CD14-positive monocyte (primary cell): Measurements from ENCODE around the gene METTL15. TPM values are rescaled to one million over a fixed set of nuclear protein-coding genes. Genes with fewer than 3 reads are reported as not detected.

ENCODE experiments used
- DNase-seq, 3 donors: peaks; one replicate each; pipeline ENCODE4 v3.0.0-alpha.2; 2011 to 2022
- H2AFZ ChIP-seq: 2 replicates; pipeline ENCODE4 v1.6.0; 2012; ENCODE audit warnings: mild to moderate bottlenecking, low read depth, low read length, inconsistent platforms; ENCODE audit not compliant: insufficient read depth, poor library complexity, severe bottlenecking
- H3K27ac ChIP-seq, 2 donors: 1 replicate in 1 of 2; 2 replicates in 1 of 2; pipeline ENCODE4 v1.5.1; 2012 to 2013; ENCODE audit warnings: low read length in 2 of 2, control low read depth in 1 of 2, inconsistent platforms in 1 of 2, low read depth in 1 of 2, mild to moderate bottlenecking in 1 of 2
- H3K27me3 ChIP-seq, 2 donors: one replicate each; pipeline versions ENCODE4 v1.6.0 to v1.6.1; 2011 to 2013; ENCODE audit warnings: low read length in 2 of 2; ENCODE audit not compliant: control insufficient read depth in 2 of 2, insufficient read depth in 2 of 2
- H3K36me3 ChIP-seq, 2 donors: replicated peaks in 1 of 2; 1 replicate in 1 of 2; 2 replicates in 1 of 2; pipeline versions ENCODE4 v1.5.1 to v1.6.1; 2012 to 2013; ENCODE audit warnings: low read length in 2 of 2, control low read depth in 1 of 2, inconsistent platforms in 1 of 2, mild to moderate bottlenecking in 1 of 2; ENCODE audit not compliant: insufficient read depth in 2 of 2, control insufficient read depth in 1 of 2
- H3K4me1 ChIP-seq, 2 donors: 1 replicate in 1 of 2; 2 replicates in 1 of 2; pipeline versions ENCODE4 v1.5.1 to v1.6.1; 2012 to 2013; ENCODE audit warnings: low read length in 2 of 2, control low read depth in 1 of 2, inconsistent platforms in 1 of 2, mild to moderate bottlenecking in 1 of 2, moderate library complexity in 1 of 2; ENCODE audit not compliant: insufficient read depth in 2 of 2, control insufficient read depth in 1 of 2
- H3K4me2 ChIP-seq: replicated peaks from 2 replicates; pipeline ENCODE3; 2012; ENCODE audit warnings: low read length, moderate library complexity, mild to moderate bottlenecking; ENCODE audit not compliant: poor library complexity, severe bottlenecking; ENCODE audit errors: extremely low read depth
- H3K4me3 ChIP-seq, 3 experiments: fragments of 200-600 bp in 1 of 3; sonication (generic) in 1 of 3; replicated peaks in 1 of 3; 1 replicate in 2 of 3; 2 replicates in 1 of 3; pipeline ENCODE4 v1.5.1; 2011 to 2013; ENCODE audit warnings: low read length in 3 of 3, mild to moderate bottlenecking in 3 of 3, control low read depth in 2 of 3, low read depth in 2 of 3, inconsistent platforms in 1 of 3, moderate library complexity in 1 of 3
- H3K79me2 ChIP-seq: 2 replicates; pipeline ENCODE4 v1.6.0; 2012; ENCODE audit warnings: mild to moderate bottlenecking, control low read depth, inconsistent platforms, low read length, moderate library complexity; ENCODE audit not compliant: insufficient read depth
- H3K9ac ChIP-seq: 2 replicates; pipeline ENCODE4 v1.6.0; 2017; ENCODE audit warnings: low read length, mild to moderate bottlenecking; ENCODE audit not compliant: insufficient read depth, poor library complexity, severe bottlenecking
- H3K9me3 ChIP-seq, 2 donors: replicated peaks in 1 of 2; 1 replicate in 1 of 2; 2 replicates in 1 of 2; pipeline versions ENCODE4 v1.5.1 to v1.6.1; 2012 to 2013; ENCODE audit warnings: low read length in 2 of 2, control low read depth in 1 of 2; ENCODE audit not compliant: control insufficient read depth in 1 of 2, insufficient read depth in 1 of 2
- H4K20me1 ChIP-seq: 2 replicates; pipeline ENCODE4 v1.6.0; 2012; ENCODE audit warnings: mild to moderate bottlenecking, low read length, control low read depth, moderate library complexity; ENCODE audit not compliant: insufficient read depth
- H3K27ac Mint-ChIP-seq, 7 donors: one replicate each; pipeline ENCODE4 v1.8.0; 2020; ENCODE audit warnings: mild to moderate bottlenecking in 7 of 7, mixed read lengths in 7 of 7, moderate library complexity in 6 of 7, inconsistent platforms in 2 of 7
- H3K27me3 Mint-ChIP-seq, 3 donors: one replicate each; pipeline ENCODE4 v1.8.0; 2021 to 2022; ENCODE audit warnings: low read depth in 3 of 3, mild to moderate bottlenecking in 3 of 3, mixed read lengths in 3 of 3, moderate library complexity in 3 of 3, inconsistent platforms in 1 of 3
- H3K36me3 Mint-ChIP-seq, 2 donors: one replicate each; pipeline ENCODE4 v1.8.0; 2020; ENCODE audit warnings: mixed read lengths in 2 of 2, inconsistent platforms in 1 of 2, mild to moderate bottlenecking in 1 of 2
- H3K4me1 Mint-ChIP-seq: one replicate; pipeline ENCODE4 v1.8.0; 2020; ENCODE audit warnings: mild to moderate bottlenecking, mixed read lengths
- H3K4me3 Mint-ChIP-seq, 2 donors: one replicate each; pipeline ENCODE4 v1.8.0; 2020; ENCODE audit warnings: mild to moderate bottlenecking in 2 of 2, mixed read lengths in 2 of 2, moderate library complexity in 1 of 2
- H3K9me3 Mint-ChIP-seq, 7 donors: one replicate each; pipeline ENCODE4 v1.8.0; 2020 to 2022; ENCODE audit warnings: mixed read lengths in 7 of 7, mild to moderate bottlenecking in 6 of 7, moderate library complexity in 6 of 7, inconsistent platforms in 2 of 7
- CTCF ChIP-seq: fragments of 200-600 bp; IDR thresholded peaks from one replicate; pipeline ENCODE4 v1.8.0; 2022; ENCODE audit warnings: antibody characterized with exemption, mild to moderate bottlenecking
- WGBS: methylation state at CpG from one replicate; pipeline ENCODE4 v1.1.5; 2013; ENCODE audit warnings: missing lambda C conversion rate; ENCODE audit not compliant: insufficient coverage; 5-methylcytosine and 5-hydroxymethylcytosine counted together
- intact Hi-C, 2 donors: fragments of 100-400 bp; cut with micrococcal nuclease; formaldehyde crosslinking; loops; one replicate each; pipeline versions ENCODE4 v1.15.0 to v1.15.1; 2023
- polyA plus RNA-seq, 3 donors: library from polyadenylated mRNA; depleted of rRNA in 1 of 3; unstranded in 2 of 3; stranded (reverse) in 1 of 3; fragments of 300-500 nt in 2 of 3; fragments of >200 nt in 1 of 3; fragmentation: Illumina TruSeq in 2 of 3; gene quantifications; 1 replicate in 2 of 3; 2 replicates in 1 of 3; pipeline ENCODE4 v1.2.3, GENCODE V29; 2012 to 2021

Gene METTL15
- polyA plus RNA-seq, 3 donors: 2.3 to 2.9 (median 2.6) TPM

GRCh38 chr11:28241760-28242159 lies 133.6 kb downstream of the METTL15 start:
- Histone ChIP-seq H3K4me2 (no peak overlapping the region), H2AFZ (no peak overlapping the region), H4K20me1 (no peaks in the 10 kb centered on the region), H3K4me3 (no peak overlapping the region), H3K4me1 (no peaks in the 10 kb centered on the region), H3K27me3 (no peaks in the 10 kb centered on the region), H3K79me2 (no peaks in the 10 kb centered on the region), H3K27ac (no peak overlapping the region), H3K36me3 (no peaks in the 10 kb centered on the region), H3K9ac (no peak overlapping the region), H3K9me3 (peaks cover 0 to 8% of the 10 kb centered on the region in 2 donors)
- intact Hi-C loops: no loop called here
- Mint-ChIP-seq H3K27me3 (peaks cover 0 to 2% (median 0%) of the 10 kb centered on the region in 3 donors), H3K4me1 (no peaks in the 10 kb centered on the region), H3K9me3 (peaks cover 3 to 20% (median 8%) of the 10 kb centered on the region in 7 donors), H3K36me3 (peaks cover 2% of the 10 kb centered on the region in 2 donors), H3K27ac (no peak overlapping the region), H3K4me3 (no peak overlapping the region)
- DNase-seq: no peak
- no peak for TF ChIP-seq CTCF

- no peak for TF ChIP-seq CTCF
- DNase-seq: no peak
- no peaks in the 10 kb centered on the region for H3K4me1 ChIP-seq
- Mint-ChIP-seq H3K27ac (no peak overlapping the region), H3K9me3 (peaks cover 0 to 15% (median 6%) of the 10 kb centered on the region in 7 donors), H3K4me3 (no peak overlapping the region), H3K27me3 (peaks cover 0 to 1% (median 0%) of the 10 kb centered on the region in 3 donors), H3K4me1 (no peaks in the 10 kb centered on the region), H3K36me3 (peaks cover 2% of the 10 kb centered on the region in 2 donors)
- H3K79me2 ChIP-seq: no peaks in the 10 kb centered on the region
- H3K27me3 ChIP-seq: no peaks in the 10 kb centered on the region
- H3K4me2 ChIP-seq: no peak overlapping the region
- H3K9ac ChIP-seq: no peak overlapping the region
- no peak overlapping the region for H2AFZ ChIP-seq
- 100% methylated on average over 1 of the region's 4 CpGs for WGBS
- intact Hi-C loops: no loop called here
- H3K27ac ChIP-seq: no peak overlapping the region
- H3K4me3 ChIP-seq: no peak overlapping the region
- H3K9me3 ChIP-seq: peaks cover 0 to 8% of the 10 kb centered on the region in 2 donors
- no peaks in the 10 kb centered on the region for H4K20me1 ChIP-seq
- H3K36me3 ChIP-seq: no peaks in the 10 kb centered on the region
Observed at GRCh38 chr11:28242596-28242995, 134.4 kb downstream of the METTL15 start.
